HG03135 (cell line): Measurements from ENCODE around the gene DHDDS.
A peak's percentile ranks its signal among the peaks of the same experiment; 100 is the strongest.
"Not testable (repeated sequence)": the region's sequence is repeated elsewhere in the genome, so short reads cannot be mapped to it uniquely, and the experiment has no call there.

Experiments used
- ATAC-seq: cut with Tn5 transposase; IDR thresholded peaks from one replicate; pipeline ENCODE4 v1.9.1; 2021; ENCODE audit warnings: mild to moderate bottlenecking, moderate library complexity; ENCODE audit not compliant: unreplicated experiment

DHDDS gene

GRCh38 chr1:26474818-26475217, 42.7 kb downstream of the DHDDS start:
- ATAC-seq, result no peak

DNA sequence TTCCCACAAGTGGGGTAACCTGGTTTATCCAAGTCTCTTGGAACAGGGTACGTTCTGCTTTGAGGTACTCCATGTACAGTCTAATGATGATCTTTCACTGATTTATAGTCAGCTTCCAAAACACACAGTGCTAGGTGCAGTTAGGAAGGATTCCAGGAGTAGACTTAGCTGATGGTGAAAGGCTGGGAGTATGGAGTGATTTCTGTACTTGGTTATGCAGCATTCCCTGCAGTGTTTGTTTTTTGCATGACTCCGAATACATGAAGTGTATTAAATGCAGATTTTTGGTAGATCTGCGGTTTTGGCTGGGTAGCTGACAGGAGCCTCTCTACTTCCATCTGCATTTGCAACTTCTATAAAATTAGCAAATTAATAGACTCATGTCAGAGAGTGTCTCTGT, 43.9 kb downstream of the DHDDS start:
- ATAC-seq, result no peak

GRCh38 chr1:26476958-26477357, 44.8 kb downstream of the DHDDS start:
- ATAC-seq, result no peak

- no peak for ATAC-seq
Measured at GRCh38 chr1:26477446-26478152, 45.5 kb downstream of the DHDDS start.

- no peak for ATAC-seq
Measured at GRCh38 chr1:26478159-26478558, 46.0 kb downstream of the DHDDS start.

DNA sequence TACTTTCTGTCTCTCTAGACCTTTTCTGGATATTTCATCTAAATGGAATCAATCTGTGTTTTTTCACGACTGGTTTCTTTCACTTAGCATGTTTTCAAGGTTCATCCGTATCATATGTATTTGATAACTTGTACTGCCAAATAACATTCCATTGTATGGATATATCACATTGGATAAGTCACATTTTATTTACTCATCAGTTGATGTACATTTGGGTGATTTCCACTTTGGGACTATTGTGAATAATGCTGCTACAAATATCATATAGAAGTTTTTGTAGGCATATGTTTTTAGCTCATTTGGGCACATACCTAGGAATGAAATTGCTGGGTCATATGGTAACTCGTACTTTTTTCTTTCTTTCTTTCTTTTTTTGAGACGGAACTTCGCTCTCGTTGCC, 46.9 kb downstream of the DHDDS start:
- ATAC-seq, result no peak

DNA sequence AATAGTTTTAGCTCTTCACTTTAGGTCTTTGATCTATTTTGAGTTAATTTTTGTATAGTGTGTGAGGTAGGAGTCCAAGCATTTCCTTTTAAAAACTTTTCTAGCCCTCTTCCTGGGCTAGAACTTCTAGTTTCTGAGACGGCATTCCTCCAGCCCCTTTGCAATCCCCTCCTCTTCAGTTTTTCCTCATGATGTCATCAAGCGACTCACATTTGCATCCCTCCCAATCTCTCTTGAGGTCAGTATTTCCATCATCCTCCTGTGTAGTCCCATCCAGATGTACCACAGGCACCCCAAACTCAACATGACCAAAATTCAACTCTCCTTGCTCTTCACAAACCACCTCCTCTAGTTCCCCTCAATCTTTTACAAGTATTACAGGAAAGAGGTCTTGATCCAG, 50.8 kb downstream of the DHDDS start:
- ATAC-seq, result no peak

- no peak for ATAC-seq
Measured at GRCh38 chr1:26483980-26484379, 51.9 kb downstream of the DHDDS start.

DNA sequence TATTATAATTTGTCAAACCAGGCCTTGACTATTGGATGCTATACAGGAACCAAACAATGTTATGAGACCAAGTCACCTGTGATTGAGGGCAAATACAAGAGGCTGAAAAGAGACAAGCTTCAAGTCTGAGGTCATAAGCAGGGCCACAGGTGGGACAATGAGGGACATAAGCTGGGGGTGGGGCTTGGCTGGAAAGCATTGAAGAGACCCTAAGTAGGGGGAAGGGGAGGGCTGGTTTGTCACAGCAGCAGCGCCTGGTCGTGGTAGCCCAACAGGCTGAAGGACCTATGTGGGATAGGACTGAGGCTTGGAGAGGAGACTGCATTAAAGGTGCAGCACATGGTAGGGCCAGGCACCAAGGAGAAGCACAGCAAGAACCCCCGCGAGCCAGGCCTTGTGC, 58.0 kb downstream of the DHDDS start:
- ATAC-seq, result no peak

DNA sequence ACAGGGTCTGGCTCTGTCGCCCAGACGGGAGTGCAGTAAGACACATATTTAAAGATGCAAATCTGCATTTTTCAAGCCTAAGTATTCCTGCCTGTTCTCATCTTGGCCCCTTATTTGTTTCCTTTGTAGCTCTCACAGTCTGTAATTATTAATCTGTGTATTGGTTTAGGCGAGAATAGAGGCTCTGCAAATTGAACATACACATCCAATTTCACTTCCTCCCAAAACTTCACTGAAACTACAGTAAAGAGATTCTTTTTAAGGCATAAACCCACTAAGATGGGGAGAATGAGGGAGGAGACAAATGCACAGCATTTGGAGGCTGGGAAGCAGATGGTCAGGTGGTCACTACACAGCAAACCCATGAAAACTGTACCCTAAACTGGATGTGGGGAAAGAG, 61.1 kb downstream of the DHDDS start:
- ATAC-seq, result no peak

GRCh38 chr1:26493938-26494337, 61.8 kb downstream of the DHDDS start:
- ATAC-seq, result no peak

- ATAC-seq, result no peak
Measured at GRCh38 chr1:26496861-26497260, 64.7 kb downstream of the DHDDS start.

DNA sequence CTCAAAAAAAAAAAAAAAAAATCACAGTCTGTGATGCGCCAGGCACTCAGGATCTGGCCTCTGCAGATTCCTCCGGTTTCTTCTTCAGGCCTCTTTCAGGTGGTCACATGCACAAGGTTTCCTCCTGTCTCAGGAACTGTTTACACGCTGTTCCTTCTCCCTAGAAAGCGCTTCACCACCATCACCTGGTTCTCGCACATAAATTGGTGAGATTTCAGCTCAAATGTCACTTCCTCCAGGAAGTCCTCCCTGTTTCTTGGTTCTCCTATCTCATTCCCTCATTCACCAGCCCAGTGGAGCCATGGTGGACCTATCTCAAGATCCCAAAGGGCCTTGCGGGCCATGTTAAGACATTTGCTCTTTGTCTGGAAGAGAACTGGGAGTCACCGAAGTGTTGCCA, 66.8 kb downstream of the DHDDS start:
- ATAC-seq, result no peak

- ATAC-seq, result peak; percentile 67
Measured at GRCh38 chr1:26500488-26501175, 68.5 kb downstream of the DHDDS start.

DNA sequence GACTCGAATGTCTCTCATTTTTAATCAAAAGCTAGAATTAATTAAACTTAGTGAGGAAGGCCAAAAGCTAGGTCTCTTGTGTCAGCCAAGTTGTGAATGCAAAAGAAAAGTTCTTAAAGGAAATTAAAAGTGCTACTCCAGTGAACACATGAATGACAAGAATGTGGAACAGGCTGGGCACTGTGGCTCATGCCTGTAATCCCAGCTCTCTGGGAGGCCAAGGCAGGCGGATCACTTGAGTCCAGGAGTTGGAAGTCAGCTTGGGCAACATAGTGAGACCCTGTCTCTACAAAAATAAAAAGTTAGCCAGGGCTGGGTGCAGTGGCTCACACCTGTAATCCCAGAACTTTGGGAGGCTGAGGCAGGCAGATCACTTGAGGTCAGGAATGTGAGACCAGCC, 78.6 kb downstream of the DHDDS start:
- not testable (repeated sequence) for ATAC-seq

DNA sequence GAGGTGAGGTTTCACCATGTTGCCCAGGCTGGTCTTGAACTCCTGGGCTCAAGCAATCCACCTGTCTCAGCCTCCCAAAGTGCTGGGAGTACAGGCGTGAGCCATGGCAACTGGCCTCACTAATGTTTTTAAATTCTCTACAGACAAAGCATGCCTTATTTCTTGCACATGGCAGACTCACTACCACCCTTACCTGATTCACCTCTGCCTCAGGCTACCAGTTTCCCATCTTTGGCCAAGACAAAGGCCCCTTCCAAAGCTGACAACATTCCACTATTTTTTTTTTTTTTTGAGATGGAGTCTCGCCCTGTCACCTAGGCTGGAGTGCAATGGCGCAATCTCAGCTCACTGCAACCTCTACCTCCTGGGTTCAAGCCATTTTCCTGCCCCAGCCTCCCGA, 83.7 kb downstream of the DHDDS start:
- ATAC-seq, result not testable (repeated sequence)

- no peak for ATAC-seq
Measured at GRCh38 chr1:26516987-26517765, 85.1 kb downstream of the DHDDS start.

- ATAC-seq, result no peak
Measured at GRCh38 chr1:26517766-26518049, 85.6 kb downstream of the DHDDS start.

GRCh38 chr1:26518355-26518754, 86.2 kb downstream of the DHDDS start:
- ATAC-seq, result no peak

GRCh38 chr1:26520339-26520738, 88.2 kb downstream of the DHDDS start:
- ATAC-seq, result no peak
